ENCODE data around the gene DOHH.

DOHH gene

GRCh38 chr19:3479834-3480215 is 20.6 kb downstream of the DOHH start:
- DNase-seq (ENCODE audit: low read depth in 2 of 2, low spot score in 1 of 2), result no peak

- DNase-seq (ENCODE audit: low read depth in 2 of 2, low spot score in 1 of 2), result no peak
Measured at GRCh38 chr19:3479177-3479833, 21.2 kb downstream of the DOHH start.

GRCh38 chr19:3478409-3479176 is 21.9 kb downstream of the DOHH start:
- no peak for DNase-seq (ENCODE audit: low read depth in 2 of 2, low spot score in 1 of 2)

- no peak for DNase-seq (ENCODE audit: low read depth in 2 of 2, low spot score in 1 of 2)
Measured at GRCh38 chr19:3477951-3478350, 22.5 kb downstream of the DOHH start.

GRCh38 chr19:3477506-3477905 is 23.0 kb downstream of the DOHH start:
- no peak for DNase-seq (ENCODE audit: low read depth in 2 of 2, low spot score in 1 of 2)

- DNase-seq (ENCODE audit: low read depth in 2 of 2, low spot score in 1 of 2), result no peak
Measured at GRCh38 chr19:3476830-3477229, 23.6 kb downstream of the DOHH start.

- DNase-seq (ENCODE audit: low read depth in 2 of 2, low spot score in 1 of 2), result no peak
Measured at GRCh38 chr19:3475449-3475848, 25.0 kb downstream of the DOHH start.

- DNase-seq (ENCODE audit: low read depth in 2 of 2, low spot score in 1 of 2), result no peak
Measured at GRCh38 chr19:3474614-3475013, 25.9 kb downstream of the DOHH start.

GRCh38 chr19:3474010-3474409 is 26.5 kb downstream of the DOHH start:
- no peak for DNase-seq (ENCODE audit: low read depth in 2 of 2, low spot score in 1 of 2)

- DNase-seq (ENCODE audit: low read depth in 2 of 2, low spot score in 1 of 2), result no peak
Measured at GRCh38 chr19:3471954-3472655, 28.4 kb downstream of the DOHH start.

GRCh38 chr19:3470500-3471128 is 29.9 kb downstream of the DOHH start:
- DNase-seq (ENCODE audit: low read depth in 2 of 2, low spot score in 1 of 2), result no peak

- no peak for DNase-seq (ENCODE audit: low read depth in 2 of 2, low spot score in 1 of 2)
Measured at GRCh38 chr19:3469638-3470499, 30.6 kb downstream of the DOHH start.

GRCh38 chr19:3468211-3468610 is 32.3 kb downstream of the DOHH start:
- DNase-seq (ENCODE audit: low read depth in 2 of 2, low spot score in 1 of 2), result no peak

GRCh38 chr19:3467437-3468198 is 32.9 kb downstream of the DOHH start:
- no peak for DNase-seq (ENCODE audit: low read depth in 2 of 2, low spot score in 1 of 2)

- DNase-seq (ENCODE audit: low read depth in 2 of 2, low spot score in 1 of 2), result no peak
Measured at GRCh38 chr19:3466635-3467034, 33.8 kb downstream of the DOHH start.

GRCh38 chr19:3465552-3465951 is 34.9 kb downstream of the DOHH start:
- DNase-seq (ENCODE audit: low read depth in 2 of 2, low spot score in 1 of 2), result no peak

- DNase-seq (ENCODE audit: low read depth in 2 of 2, low spot score in 1 of 2), result no peak
Measured at GRCh38 chr19:3464587-3465235, 35.8 kb downstream of the DOHH start.

- no peak for DNase-seq (ENCODE audit: low read depth in 2 of 2, low spot score in 1 of 2)
Measured at GRCh38 chr19:3463714-3464586, 36.5 kb downstream of the DOHH start.
